ENCODE measurements around the gene TMC1. TPM values are rescaled to one million over a fixed set of nuclear protein-coding genes. Genes with fewer than 3 reads are reported as not detected.

The TMC1 gene
- total RNA-seq, 1 experiment from 2014 or later, result 5.5 TPM

- POLR2A ChIA-PET (ENCODE audit: unreplicated experiment), result no interaction called here
These were observed 127.1 kb downstream of the TMC1 start for GRCh38 chr9:72648324-72649126.

GRCh38 chr9:72649127-72649442 lies 127.7 kb downstream of the TMC1 start:
- BruUV-seq (replicated peaks), result no TSS peak
- no peak overlapping the region for H3K4me2 ChIP-seq
- CTCF ChIA-PET, result no interaction called here

More at GRCh38 chr9:72648324-72649126, 127.1 kb downstream of the TMC1 start:
- no TSS peak for BruUV-seq (replicated peaks)
- no peak for DNase-seq
- Histone ChIP-seq H2AFZ (no peak overlapping the region), H3K9me3 (ENCODE audit: insufficient read depth, low read depth) (no peaks in the 10 kb centered on the region), H3K4me1 (replicated peaks; ENCODE audit: insufficient read depth) (no peaks in the 10 kb centered on the region), H3K4me3 (no peak overlapping the region), H3K79me2 (ENCODE audit: low read depth) (no peaks in the 10 kb centered on the region), H4K20me1 (ENCODE audit: insufficient read depth) (no peaks in the 10 kb centered on the region), H3K27ac (no peak overlapping the region), H3K36me3 (ENCODE audit: low read depth) (no peaks in the 10 kb centered on the region), H3K9me2 (ENCODE audit: insufficient read depth) (no peaks in the 10 kb centered on the region), H3K4me2 (no peak overlapping the region), H3F3A (ENCODE audit: insufficient read depth, low read depth) (no peaks in the 10 kb centered on the region), H3K27me3 (ENCODE audit: insufficient read depth, low read depth) (no peaks in the 10 kb centered on the region)
- intact Hi-C loops (cut with micrococcal nuclease; ENCODE audit: unreplicated experiment), result no loop called here
- CTCF ChIA-PET, result no interaction called here
- TF ChIP-seq EZH2 (IDR thresholded peaks at IDR 0.05; ENCODE audit: low read depth) (no peak), CTCF (conservative IDR thresholded peaks at IDR 0.05) (no peak)

GRCh38 chr9:72650206-72650605 lies 128.8 kb downstream of the TMC1 start:
- TF ChIP-seq CTCF (conservative IDR thresholded peaks at IDR 0.05) (no peak), EZH2 (IDR thresholded peaks at IDR 0.05; ENCODE audit: low read depth) (no peak)
- no peaks in the 10 kb centered on the region for H3K9me3 ChIP-seq (ENCODE audit: insufficient read depth, low read depth)
- H3K27ac ChIP-seq, result no peak overlapping the region
- H3K9me2 ChIP-seq (ENCODE audit: insufficient read depth), result no peaks in the 10 kb centered on the region
- H3K4me3 ChIP-seq, result no peak overlapping the region
- H3K4me1 ChIP-seq (replicated peaks; ENCODE audit: insufficient read depth), result no peaks in the 10 kb centered on the region
- BruUV-seq (replicated peaks), result no TSS peak
- H4K20me1 ChIP-seq (ENCODE audit: insufficient read depth), result no peaks in the 10 kb centered on the region
- no peak overlapping the region for H2AFZ ChIP-seq
- no peaks in the 10 kb centered on the region for H3F3A ChIP-seq (ENCODE audit: insufficient read depth, low read depth)
- ChIA-PET CTCF (no interaction called here), POLR2A (ENCODE audit: unreplicated experiment) (interaction anchor here (0.7 kb wide), 1 partner anchor 26 kb away, joined by 5 read pairs; no protein-coding TSS in a partner anchor)
- no peak for DNase-seq
- no peak overlapping the region for H3K4me2 ChIP-seq
- intact Hi-C loops (cut with micrococcal nuclease; ENCODE audit: unreplicated experiment), result no loop called here
- no peaks in the 10 kb centered on the region for H3K36me3 ChIP-seq (ENCODE audit: low read depth)
- no peaks in the 10 kb centered on the region for H3K27me3 ChIP-seq (ENCODE audit: insufficient read depth, low read depth)
- H3K79me2 ChIP-seq (ENCODE audit: low read depth), result no peaks in the 10 kb centered on the region

More at GRCh38 chr9:72649127-72649442, 127.7 kb downstream of the TMC1 start:
- TF ChIP-seq CTCF (conservative IDR thresholded peaks at IDR 0.05) (no peak), EZH2 (IDR thresholded peaks at IDR 0.05; ENCODE audit: low read depth) (no peak)
- Histone ChIP-seq H3K36me3 (ENCODE audit: low read depth) (no peaks in the 10 kb centered on the region), H3K4me3 (no peak overlapping the region), H3K27ac (no peak overlapping the region), H3K79me2 (ENCODE audit: low read depth) (no peaks in the 10 kb centered on the region), H3K4me1 (replicated peaks; ENCODE audit: insufficient read depth) (no peaks in the 10 kb centered on the region), H3K9me3 (ENCODE audit: insufficient read depth, low read depth) (no peaks in the 10 kb centered on the region), H3F3A (ENCODE audit: insufficient read depth, low read depth) (no peaks in the 10 kb centered on the region), H3K9me2 (ENCODE audit: insufficient read depth) (no peaks in the 10 kb centered on the region), H3K27me3 (ENCODE audit: insufficient read depth, low read depth) (no peaks in the 10 kb centered on the region), H2AFZ (no peak overlapping the region), H4K20me1 (ENCODE audit: insufficient read depth) (no peaks in the 10 kb centered on the region)
- intact Hi-C loops (cut with micrococcal nuclease; ENCODE audit: unreplicated experiment), result no loop called here
- POLR2A ChIA-PET (ENCODE audit: unreplicated experiment), result no interaction called here
- DNase-seq, result no peak

Data from PC-9 (cell line).